HAP-1 (cell line): ENCODE measurements around the gene ZFP1.
"Not testable (repeated sequence)": the region's sequence is repeated elsewhere in the genome, so short reads cannot be mapped to it uniquely, and the experiment has no call there.

ENCODE experiments used
- DNase-seq, 2 experiments: peaks; one replicate each; pipeline ENCODE4 v3.0.0-alpha.2; 2016 to 2020; ENCODE audit warnings: low spot score in 2 of 2
- H3K27me3 ChIP-seq: fragments of 250-450 bp; sonication (Bioruptor Pico); 2 replicates; pipeline ENCODE4 v1.5.1; 2020; ENCODE audit warnings: low read depth, mild to moderate bottlenecking, moderate library complexity
- H3K36me3 ChIP-seq: fragments of 250-450 bp; sonication (Bioruptor Pico); replicated peaks from 2 replicates; pipeline ENCODE4 v1.5.1; 2020; ENCODE audit warnings: mild to moderate bottlenecking
- H3K4me1 ChIP-seq: fragments of 250-450 bp; sonication (Bioruptor Pico); 2 replicates; pipeline ENCODE4 v1.5.1; 2020; ENCODE audit warnings: mild to moderate bottlenecking
- H3K4me3 ChIP-seq: fragments of 250-450 bp; sonication (Bioruptor Pico); 2 replicates; pipeline ENCODE4 v1.5.1; 2020; ENCODE audit warnings: mild to moderate bottlenecking, moderate library complexity
- H3K9me3 ChIP-seq: fragments of 250-450 bp; sonication (Bioruptor Pico); 2 replicates; pipeline ENCODE4 v1.5.1; 2020; ENCODE audit warnings: mild to moderate bottlenecking, moderate library complexity
- in situ Hi-C: fragments of 300-500 bp; cut with MboI; formaldehyde crosslinking; loops from 3 replicates; pipeline ENCODE4 v1.14.3; 2020; ENCODE audit warnings: low sequenced_read_pairs, inconsistent platforms, mixed read lengths

Gene ZFP1

DNA sequence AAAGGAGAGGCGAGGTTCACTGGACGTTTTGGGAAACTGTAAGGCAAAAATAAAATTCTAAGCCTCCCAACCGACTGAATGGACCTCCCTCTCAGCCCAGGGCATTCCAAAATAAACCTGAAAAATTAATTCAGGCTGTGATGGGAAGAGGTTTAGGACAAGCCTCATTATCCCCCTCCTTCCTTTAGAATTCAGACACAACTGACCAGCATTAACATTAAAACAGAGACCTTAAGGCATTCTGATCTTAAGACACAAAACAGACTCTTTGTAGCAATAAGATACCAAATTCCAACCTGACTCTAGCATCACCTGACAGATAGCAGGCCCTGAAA, 31.4 kb upstream of the ZFP1 start:
- Histone ChIP-seq H3K4me3 (no peak overlapping the region; the same call in 1 of the 2 replicates), H3K4me1 (peaks cover 9% of the 10 kb centered on the region), H3K27me3 (no peaks in the 10 kb centered on the region), H3K36me3 (no peaks in the 10 kb centered on the region), H3K9me3 (peaks cover 1% of the 10 kb centered on the region)
- in situ Hi-C loops: no loop called here
- DNase-seq: peak in 1 of 2 experiments; percentile 31

- DNase-seq: no peak
- no peak overlapping the region for H3K4me3 ChIP-seq
- peaks cover 9% of the 10 kb centered on the region for H3K9me3 ChIP-seq
- no peaks in the 10 kb centered on the region for H3K36me3 ChIP-seq
- peaks cover 9% of the 10 kb centered on the region for H3K4me1 ChIP-seq
- H3K27me3 ChIP-seq: no peaks in the 10 kb centered on the region
- in situ Hi-C loops: no loop called here
Observed at GRCh38 chr16:75118943-75119539, 29.3 kb upstream of the ZFP1 start.

DNA sequence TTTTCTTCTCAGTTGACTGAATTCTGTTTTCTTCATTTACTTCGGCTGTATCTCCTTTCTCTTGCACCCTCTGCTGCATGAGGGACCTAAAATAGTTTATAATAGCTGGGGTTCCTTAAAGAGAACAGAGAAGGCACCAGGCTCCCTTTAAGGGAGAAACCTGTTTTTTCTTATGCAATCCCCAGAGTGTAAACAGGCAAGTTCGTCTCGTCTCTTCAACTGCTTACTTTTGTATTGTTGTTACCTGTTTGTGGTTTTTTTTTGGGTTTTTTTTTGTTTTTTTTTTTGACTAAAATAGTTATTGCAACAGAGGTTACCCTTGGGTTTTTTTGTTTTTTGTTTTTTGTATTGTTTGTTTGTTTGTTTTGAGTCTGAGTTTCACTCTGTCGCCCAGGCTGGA, 28.1 kb upstream of the ZFP1 start:
- no peaks in the 10 kb centered on the region for H3K36me3 ChIP-seq
- peaks cover 9% of the 10 kb centered on the region for H3K9me3 ChIP-seq
- in situ Hi-C loops: no loop called here
- no peak overlapping the region for H3K4me3 ChIP-seq
- H3K4me1 ChIP-seq: peaks cover 9% of the 10 kb centered on the region
- no peak for DNase-seq
- no peaks in the 10 kb centered on the region for H3K27me3 ChIP-seq

DNA sequence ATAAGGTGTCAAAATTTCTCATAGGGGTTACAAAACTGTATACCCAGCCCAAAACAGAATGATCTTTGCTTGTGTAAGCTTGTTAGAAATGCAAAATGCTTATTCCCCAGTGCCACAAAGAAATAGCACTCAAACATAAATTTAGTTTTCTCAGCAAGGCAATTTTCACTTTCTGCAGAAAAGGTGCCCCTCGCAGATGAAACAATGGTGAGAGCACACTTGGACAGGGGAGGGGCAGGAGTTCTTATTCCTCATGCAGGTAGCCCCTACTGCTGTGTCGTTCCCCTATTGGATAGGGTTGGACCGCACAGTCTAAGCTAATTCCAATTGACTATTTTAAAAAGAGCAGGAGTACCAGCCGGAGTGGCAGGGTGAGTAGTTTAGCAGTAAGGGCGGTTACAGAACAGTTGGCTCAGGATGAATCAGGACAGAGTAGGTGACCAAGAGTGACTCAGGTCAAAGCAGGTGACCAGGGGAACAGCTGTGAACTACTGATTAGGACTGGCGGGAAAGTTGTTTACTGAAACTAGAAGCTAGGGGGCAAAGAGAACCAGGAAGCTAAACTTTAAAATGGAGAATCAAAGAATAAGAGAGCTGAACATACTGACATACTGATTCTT, 26.3 kb upstream of the ZFP1 start:
- no peak for DNase-seq
- H3K4me1 ChIP-seq: peaks cover under 1% of the 10 kb centered on the region
- H3K9me3 ChIP-seq: peaks cover 9% of the 10 kb centered on the region
- in situ Hi-C loops: no loop called here
- H3K4me3 ChIP-seq: no peak overlapping the region
- H3K27me3 ChIP-seq: no peaks in the 10 kb centered on the region
- H3K36me3 ChIP-seq: no peaks in the 10 kb centered on the region

DNA sequence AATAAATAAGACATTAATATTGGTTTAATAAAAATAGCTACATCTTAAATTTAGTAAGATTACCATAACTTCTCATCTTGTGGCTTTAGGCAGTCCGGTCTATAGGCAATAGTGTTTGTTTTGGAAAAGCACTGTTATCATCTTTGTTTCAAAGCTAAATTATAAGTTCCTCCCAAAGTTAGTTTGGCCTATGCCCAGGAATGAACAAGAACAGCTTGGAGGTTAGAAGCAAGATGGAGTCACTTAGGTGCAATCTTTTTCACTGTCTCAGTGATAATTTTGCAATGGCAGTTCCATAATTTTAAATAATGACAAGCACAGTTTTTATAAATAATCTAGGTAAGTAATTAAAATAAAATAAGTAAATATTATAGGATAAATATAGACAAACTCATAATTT, 25.7 kb upstream of the ZFP1 start:
- DNase-seq: no peak
- in situ Hi-C loops: no loop called here
- Histone ChIP-seq H3K4me1 (no peaks in the 10 kb centered on the region; the same call in 1 of the 2 replicates), H3K9me3 (peaks cover 9% of the 10 kb centered on the region), H3K27me3 (no peaks in the 10 kb centered on the region), H3K4me3 (no peak overlapping the region), H3K36me3 (no peaks in the 10 kb centered on the region)

DNA sequence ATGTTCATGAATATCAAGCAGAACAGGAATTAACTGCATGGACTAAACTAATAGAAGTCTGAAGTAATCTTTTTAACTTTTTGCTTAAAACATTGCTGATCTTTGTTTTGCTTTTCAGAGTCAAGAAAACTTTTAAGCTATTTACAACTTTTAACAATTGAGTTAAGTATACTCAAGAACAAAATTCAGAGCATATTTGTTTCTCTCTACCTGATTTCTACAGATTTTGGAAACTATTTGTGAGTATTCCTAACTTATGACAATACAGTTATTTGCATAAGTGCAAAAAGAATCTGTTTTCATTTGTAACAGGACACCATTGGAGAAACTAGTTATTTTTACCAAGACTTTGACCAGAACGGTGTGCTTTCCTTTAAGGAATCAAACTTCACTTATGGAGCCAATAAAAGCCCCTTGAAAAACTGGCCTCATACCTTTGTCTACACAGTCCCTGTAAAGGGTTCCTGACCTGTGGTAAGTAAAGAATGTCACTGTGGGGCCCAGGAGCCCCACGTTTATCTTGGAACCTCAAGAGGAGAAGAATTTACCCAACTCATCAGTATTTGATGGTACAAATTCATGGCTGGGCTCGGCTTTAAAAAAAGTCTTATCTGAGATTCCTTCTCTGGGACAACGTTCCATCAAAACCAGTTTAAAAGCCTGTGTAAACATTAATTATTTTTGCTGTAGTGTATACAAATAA, 20.5 kb upstream of the ZFP1 start:
- in situ Hi-C loops: no loop called here

DNA sequence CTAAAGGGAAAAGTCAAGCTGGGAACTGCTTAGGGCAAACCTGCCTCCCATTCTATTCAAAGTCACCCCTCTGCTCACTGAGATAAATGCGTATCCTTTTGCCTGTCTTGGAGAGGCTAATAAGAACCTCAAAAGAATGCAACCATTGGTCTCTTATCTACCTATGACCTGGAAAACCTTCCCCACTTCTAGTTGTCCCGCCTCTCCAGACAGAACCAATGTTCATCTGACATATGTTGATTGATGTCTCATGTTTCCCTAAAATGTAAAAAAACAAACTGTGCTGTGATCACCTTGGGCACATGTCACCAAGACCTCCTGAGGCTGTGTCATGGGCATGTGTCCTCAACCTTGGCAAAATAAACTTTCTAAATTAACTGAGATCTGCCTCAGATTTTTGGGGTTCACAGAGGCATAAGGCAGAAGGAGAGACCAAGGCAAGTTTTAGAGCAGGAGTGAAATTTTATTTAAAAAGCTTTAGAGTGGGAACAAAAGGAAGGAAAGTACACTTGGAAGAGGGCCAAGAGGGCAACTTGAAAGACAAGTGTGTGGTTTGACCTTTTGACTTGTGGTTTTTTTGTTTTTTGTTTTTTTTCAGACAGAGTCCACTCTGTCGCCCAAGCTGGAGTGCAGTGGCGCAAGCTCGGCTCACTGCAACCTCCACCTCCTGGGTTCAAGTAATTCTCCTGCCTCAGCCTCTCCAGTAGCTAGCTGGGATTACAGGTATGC, 18.7 kb upstream of the ZFP1 start:
- H3K36me3 ChIP-seq, H3K9me3 ChIP-seq, in situ Hi-C loops, H3K27me3 ChIP-seq, DNase-seq, H3K4me1 ChIP-seq, H3K4me3 ChIP-seq: not testable (repeated sequence)

More for the DNA sequence above, 20.5 kb upstream of the ZFP1 start:
- H3K9me3 ChIP-seq: no peaks in the 10 kb centered on the region
- H3K4me1 ChIP-seq: peaks cover 6% of the 10 kb centered on the region; the same call in 1 of the 2 replicates
- H3K27me3 ChIP-seq: no peaks in the 10 kb centered on the region; the same call in 1 of the 2 replicates
- no peak for DNase-seq
- no peak overlapping the region for H3K4me3 ChIP-seq
- H3K36me3 ChIP-seq: no peaks in the 10 kb centered on the region

DNA sequence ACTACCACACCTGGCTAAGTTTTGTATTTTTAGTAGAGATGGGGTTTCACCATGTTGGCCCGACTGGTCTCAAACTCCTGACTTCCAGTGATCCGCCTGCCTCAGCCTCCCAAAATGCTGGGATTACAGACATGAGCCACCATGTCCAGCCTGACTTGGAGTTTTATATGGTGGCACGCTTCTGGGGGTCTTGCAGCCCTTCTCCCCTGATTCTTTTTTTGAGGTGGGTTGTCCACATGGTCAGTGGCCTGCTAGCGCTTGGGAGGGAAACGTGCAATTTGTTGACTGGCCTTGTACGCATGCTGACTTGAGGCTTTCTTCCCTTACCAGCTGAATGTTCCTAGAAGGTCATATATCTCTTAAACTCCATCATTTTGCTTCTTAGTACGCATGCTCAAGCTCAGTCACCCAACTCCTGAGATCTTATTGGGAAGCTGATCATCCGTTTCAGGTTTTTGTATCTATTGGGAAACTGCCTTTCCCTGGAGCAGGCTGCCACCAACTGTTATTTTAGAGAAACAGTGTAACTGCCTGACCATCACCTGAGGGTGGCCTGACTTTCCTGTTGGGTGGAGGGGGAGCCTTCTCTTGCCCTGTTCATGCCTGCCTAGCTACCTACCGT, 18.1 kb upstream of the ZFP1 start:
- H3K4me1 ChIP-seq: peaks cover 6% of the 10 kb centered on the region; the same call in 1 of the 2 replicates
- no peaks in the 10 kb centered on the region; the same call in 1 of the 2 replicates for H3K27me3 ChIP-seq
- no peak overlapping the region for H3K4me3 ChIP-seq
- no peaks in the 10 kb centered on the region for H3K9me3 ChIP-seq
- H3K36me3 ChIP-seq: no peaks in the 10 kb centered on the region
- DNase-seq: no peak
- in situ Hi-C loops: no loop called here

GRCh38 chr16:75131081-75131480, 17.2 kb upstream of the ZFP1 start:
- Histone ChIP-seq H3K4me3 (no peak overlapping the region), H3K4me1 (peaks cover 6% of the 10 kb centered on the region; the same call in 1 of the 2 replicates), H3K27me3 (no peaks in the 10 kb centered on the region; the same call in 1 of the 2 replicates), H3K9me3 (no peaks in the 10 kb centered on the region), H3K36me3 (no peaks in the 10 kb centered on the region)
- DNase-seq: no peak
- in situ Hi-C loops: no loop called here

- Histone ChIP-seq H3K27me3 (no peaks in the 10 kb centered on the region), H3K36me3 (no peaks in the 10 kb centered on the region), H3K4me3 (no peak overlapping the region), H3K4me1 (no peaks in the 10 kb centered on the region), H3K9me3 (no peaks in the 10 kb centered on the region)
- no peak for DNase-seq
- in situ Hi-C loops: no loop called here
Observed at GRCh38 chr16:75138233-75138632, 10.1 kb upstream of the ZFP1 start.

- no peak for DNase-seq
- in situ Hi-C loops: no loop called here
Observed at GRCh38 chr16:75138636-75139035, 9.7 kb upstream of the ZFP1 start.

GRCh38 chr16:75139498-75139897, 8.8 kb upstream of the ZFP1 start:
- no peak overlapping the region for H3K4me3 ChIP-seq
- no peaks in the 10 kb centered on the region for H3K9me3 ChIP-seq
- H3K36me3 ChIP-seq: no peaks in the 10 kb centered on the region
- H3K27me3 ChIP-seq: no peaks in the 10 kb centered on the region
- in situ Hi-C loops: no loop called here
- no peaks in the 10 kb centered on the region for H3K4me1 ChIP-seq
- DNase-seq: no peak

More at GRCh38 chr16:75138636-75139035, 9.7 kb upstream of the ZFP1 start:
- Histone ChIP-seq H3K9me3 (no peaks in the 10 kb centered on the region), H3K36me3 (no peaks in the 10 kb centered on the region), H3K4me3 (no peak overlapping the region), H3K4me1 (no peaks in the 10 kb centered on the region), H3K27me3 (no peaks in the 10 kb centered on the region)

DNA sequence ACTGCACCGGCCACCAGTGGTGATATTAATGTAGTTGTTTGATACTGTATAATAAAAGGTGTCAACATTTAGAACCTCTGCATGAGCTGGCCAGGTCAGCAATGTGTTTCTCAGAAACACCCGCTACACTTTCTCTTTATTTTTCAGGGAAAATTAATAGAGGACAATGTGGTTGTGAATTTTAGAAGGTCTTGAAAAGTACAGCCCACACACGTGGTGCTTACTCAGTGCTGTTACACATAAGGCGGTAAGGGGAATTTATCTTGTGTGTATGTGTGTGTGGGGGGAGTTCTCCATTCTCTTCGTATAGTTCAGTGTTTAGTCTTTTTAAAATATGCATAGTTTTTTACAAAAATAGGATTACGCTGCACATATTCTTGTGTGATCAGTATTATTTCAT, 4.4 kb upstream of the ZFP1 start:
- Histone ChIP-seq H3K4me1 (peaks cover 4% of the 10 kb centered on the region), H3K36me3 (no peaks in the 10 kb centered on the region), H3K9me3 (no peaks in the 10 kb centered on the region), H3K27me3 (0 out of 2 replicates have a peak, but pooled peaks cover 2% of the 10 kb centered on the region), H3K4me3 (no peak overlapping the region)
- in situ Hi-C loops: no loop called here
- no peak for DNase-seq
